Ramos (cell line): Measurements from ENCODE around the gene FNDC3A.

ENCODE experiments used
- in situ Hi-C: fragments of 300-500 bp; cut with MboI; formaldehyde crosslinking; loops from one replicate; pipeline ENCODE4 v1.14.3; 2022; ENCODE audit warnings: low sequenced_read_pairs; ENCODE audit not compliant: unreplicated experiment

The FNDC3A gene, protein sequence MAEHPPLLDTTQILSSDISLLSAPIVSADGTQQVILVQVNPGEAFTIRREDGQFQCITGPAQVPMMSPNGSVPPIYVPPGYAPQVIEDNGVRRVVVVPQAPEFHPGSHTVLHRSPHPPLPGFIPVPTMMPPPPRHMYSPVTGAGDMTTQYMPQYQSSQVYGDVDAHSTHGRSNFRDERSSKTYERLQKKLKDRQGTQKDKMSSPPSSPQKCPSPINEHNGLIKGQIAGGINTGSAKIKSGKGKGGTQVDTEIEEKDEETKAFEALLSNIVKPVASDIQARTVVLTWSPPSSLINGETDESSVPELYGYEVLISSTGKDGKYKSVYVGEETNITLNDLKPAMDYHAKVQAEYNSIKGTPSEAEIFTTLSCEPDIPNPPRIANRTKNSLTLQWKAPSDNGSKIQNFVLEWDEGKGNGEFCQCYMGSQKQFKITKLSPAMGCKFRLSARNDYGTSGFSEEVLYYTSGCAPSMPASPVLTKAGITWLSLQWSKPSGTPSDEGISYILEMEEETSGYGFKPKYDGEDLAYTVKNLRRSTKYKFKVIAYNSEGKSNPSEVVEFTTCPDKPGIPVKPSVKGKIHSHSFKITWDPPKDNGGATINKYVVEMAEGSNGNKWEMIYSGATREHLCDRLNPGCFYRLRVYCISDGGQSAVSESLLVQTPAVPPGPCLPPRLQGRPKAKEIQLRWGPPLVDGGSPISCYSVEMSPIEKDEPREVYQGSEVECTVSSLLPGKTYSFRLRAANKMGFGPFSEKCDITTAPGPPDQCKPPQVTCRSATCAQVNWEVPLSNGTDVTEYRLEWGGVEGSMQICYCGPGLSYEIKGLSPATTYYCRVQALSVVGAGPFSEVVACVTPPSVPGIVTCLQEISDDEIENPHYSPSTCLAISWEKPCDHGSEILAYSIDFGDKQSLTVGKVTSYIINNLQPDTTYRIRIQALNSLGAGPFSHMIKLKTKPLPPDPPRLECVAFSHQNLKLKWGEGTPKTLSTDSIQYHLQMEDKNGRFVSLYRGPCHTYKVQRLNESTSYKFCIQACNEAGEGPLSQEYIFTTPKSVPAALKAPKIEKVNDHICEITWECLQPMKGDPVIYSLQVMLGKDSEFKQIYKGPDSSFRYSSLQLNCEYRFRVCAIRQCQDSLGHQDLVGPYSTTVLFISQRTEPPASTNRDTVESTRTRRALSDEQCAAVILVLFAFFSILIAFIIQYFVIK

DNA sequence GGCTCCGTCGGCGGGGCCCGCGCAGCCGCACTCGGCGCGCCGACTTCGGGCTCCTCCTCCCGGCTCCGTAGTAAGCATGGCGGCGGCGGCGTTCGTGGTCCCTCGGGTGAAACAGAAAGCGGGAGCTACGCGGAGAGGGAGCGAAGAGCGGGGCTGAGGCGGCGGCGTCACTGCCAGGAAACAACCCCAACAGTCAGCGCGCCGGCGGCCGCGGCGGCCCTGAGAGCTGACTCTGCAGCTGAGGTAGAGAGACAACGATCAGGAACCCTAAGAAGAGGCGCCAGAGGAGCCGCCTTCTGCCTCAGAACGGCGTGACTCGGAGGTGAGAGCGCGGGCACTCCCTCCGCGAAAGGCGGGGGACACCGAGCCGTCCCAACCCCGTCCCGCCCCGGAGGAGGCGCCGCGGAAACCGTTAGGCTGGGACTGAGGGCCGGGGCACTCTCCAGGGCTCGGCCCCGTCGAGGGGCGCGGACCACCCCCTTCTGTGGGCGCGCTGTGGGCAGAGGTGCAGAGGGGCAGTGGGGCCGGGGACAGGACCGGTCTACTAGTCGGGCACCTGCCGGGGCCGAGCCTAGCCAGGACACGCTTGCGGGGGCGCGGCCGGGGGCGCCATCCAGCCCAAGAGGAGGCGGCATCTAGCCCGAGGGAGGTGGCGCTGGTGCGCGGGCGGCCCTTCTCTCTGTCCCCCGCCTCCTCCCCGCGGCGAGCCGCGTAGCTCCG lies at the start of gene FNDC3A:
TSS of gene FNDC3A (plus strand) at position 57 of the 720 bp plus-strand sequence. CDS start 30,279 bp downstream, outside the sequence.
- in situ Hi-C loops, result no loop called here

DNA sequence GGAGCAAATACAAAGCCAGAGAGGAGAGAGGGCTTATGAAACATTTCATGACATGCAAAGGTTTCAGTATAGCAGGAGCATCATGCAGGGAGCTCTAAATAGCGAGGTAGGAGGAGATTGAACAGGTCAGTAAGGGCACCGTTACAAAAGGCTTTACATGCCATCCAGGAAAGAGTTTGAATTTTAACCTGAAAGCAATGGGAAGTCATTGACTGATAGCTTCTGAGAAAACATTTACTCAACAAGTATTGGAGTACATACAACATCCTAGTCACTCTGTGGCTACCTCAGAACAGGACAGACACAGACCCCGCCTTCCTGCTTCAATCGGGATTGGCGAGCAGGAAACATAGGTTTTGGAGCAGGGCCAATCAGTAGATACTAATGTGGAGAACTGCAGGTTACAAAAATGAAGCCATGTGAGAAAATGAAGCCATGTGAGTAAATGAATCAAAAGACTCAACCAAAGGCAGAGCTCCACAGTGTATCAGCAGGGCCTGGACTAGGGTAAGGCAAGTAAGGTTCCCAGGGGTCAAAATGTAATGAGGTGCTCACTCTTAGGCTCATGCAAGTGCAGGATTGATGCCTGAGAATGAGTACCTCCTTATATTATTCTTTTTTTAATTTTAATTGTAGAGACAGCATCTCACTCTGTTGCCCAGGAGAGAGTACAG lies 46.8 kb upstream of the FNDC3A start:
- in situ Hi-C loops, result no loop called here

DNA sequence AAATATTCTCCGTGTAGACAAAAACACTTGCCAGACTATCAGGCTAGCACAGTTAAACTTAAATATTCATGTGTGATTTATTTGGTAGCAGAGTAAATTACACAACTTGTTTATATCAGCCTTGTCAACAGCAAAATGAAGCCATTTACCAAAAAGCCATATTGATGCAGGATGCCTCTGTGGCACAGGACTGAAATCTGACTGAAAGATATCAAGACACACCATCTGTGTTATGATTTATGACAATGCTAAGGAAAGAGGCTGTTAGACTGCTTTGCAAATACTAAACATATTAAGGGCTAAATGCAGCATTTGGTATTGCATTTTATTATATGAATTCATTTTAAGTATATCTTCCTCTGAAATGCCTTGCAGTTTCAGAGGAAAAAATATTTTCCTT lies 44.8 kb upstream of the FNDC3A start:
- in situ Hi-C loops, result no loop called here

DNA sequence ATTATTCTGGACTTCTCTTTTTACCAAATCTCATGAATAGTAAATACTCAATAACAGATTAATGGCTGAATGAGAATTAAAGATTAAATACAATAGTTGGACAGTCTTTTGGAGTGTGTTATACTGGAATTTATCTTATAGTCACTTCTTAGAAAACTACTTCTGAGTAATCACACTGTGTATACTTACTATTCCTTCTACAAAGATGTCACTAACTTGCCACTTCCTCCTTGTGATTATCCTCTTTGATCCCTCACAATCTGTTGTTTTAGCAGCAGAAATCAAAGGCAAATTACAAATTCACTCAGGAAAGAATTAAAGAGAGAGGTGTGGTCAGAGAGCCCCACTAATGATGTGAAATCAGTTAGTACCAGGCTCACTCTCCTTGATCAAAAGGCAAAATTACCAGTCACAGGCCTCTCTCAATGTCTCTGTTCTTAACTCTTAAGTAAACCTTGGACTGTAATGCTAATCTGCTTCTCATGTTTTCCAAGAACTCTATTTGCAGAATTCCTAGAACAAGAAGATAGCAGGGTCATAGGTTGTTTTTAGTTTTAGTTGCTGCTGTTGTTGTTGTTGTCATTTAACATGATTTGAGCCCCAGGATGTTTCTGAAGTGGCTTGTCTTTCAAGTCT lies 37.3 kb upstream of the FNDC3A start:
- in situ Hi-C loops, result no loop called here

DNA sequence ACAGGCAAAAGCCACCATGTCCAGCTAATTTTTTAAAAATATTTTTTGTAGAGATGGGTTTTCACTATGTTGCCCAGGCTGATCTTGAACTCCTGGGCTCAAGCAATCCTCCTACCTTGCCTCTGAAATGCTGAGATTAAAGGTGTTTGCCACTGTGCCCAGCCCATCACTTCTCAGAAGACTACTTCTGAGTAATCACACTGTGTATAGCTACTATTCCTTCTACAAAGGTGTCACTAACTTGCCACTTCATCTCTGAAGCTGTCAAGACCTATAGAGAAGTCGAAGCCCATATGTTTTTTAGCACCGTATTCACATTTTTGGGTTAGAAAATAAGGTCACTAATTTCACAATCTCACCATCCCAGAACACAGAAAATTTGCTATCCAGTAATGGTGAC lies 36.0 kb upstream of the FNDC3A start:
- in situ Hi-C loops, result no loop called here

DNA sequence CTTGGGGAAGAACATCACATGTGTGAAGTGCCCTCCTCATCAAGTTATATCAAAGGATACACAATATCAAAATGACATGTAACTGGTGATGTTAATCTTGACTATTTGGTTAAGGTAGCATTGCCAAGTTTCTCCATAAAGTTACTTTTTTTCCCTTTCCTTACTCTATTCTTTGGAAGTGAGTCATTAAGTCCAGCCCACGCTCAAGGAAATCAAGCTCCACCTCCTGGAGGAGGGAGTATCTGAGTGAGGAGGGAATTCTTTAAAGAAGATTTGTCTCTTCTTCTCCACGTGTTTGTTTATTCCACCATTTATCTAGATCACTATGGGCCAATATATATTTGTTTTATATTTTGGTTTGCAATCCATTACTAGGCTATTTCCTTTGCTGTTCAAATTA lies 33.6 kb upstream of the FNDC3A start:
- in situ Hi-C loops, result no loop called here

DNA sequence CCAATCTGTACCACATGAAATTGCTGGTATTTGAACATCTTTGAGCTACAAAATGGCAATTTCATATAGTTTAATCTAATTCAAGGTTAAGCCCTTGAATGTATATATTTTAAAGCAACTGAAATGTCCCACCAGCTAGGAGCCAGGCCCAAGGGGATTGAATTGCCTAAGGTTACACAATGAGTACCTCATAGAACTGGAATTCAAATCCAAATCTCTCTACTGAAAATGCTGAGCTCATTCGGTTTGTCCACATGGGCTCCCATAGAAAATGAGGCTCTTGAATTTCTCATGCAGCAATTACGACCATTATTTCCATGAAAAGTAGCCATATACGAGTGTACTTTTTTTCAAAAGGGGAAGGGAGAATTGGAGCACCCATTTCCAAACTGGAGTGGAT lies 31.5 kb upstream of the FNDC3A start:
- in situ Hi-C loops, result no loop called here

DNA sequence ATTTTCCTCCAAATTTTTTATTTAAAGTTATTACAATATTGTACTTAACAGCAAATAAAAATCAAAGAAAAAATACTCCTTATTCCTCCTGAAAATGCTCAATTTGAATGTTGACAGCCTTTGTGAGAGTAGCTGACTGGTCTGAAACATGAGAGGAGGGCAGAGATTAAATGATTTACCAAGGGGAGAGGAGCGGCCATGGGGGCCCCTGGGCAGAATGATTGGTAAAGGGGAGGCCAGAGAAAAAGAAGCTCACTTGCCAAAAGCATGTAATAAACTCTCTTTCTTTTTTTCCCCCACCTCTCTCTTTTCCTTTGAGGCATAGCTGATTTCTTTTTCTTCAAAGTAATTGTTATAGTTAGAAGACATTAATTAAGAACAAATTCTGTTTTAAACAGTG lies 30.1 kb upstream of the FNDC3A start:
- in situ Hi-C loops, result no loop called here

DNA sequence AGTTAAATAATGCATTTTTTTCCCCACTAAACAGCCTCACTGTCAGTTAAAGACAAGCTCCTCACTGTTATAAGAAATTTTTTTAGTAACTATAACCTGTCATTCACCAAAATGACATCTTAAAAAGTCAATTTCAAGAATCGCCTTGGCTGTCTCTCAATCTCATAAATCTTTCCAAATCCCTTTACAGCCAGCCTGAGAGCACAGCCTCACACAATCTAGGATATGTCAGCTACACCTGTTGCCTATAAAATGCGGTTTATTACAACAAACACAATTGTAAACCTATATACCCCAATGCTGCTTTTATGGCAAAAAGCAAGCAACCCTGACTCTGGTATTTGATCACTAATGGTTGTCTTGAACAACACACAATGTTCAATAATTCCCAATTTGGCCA lies 29.5 kb upstream of the FNDC3A start:
- in situ Hi-C loops, result no loop called here

DNA sequence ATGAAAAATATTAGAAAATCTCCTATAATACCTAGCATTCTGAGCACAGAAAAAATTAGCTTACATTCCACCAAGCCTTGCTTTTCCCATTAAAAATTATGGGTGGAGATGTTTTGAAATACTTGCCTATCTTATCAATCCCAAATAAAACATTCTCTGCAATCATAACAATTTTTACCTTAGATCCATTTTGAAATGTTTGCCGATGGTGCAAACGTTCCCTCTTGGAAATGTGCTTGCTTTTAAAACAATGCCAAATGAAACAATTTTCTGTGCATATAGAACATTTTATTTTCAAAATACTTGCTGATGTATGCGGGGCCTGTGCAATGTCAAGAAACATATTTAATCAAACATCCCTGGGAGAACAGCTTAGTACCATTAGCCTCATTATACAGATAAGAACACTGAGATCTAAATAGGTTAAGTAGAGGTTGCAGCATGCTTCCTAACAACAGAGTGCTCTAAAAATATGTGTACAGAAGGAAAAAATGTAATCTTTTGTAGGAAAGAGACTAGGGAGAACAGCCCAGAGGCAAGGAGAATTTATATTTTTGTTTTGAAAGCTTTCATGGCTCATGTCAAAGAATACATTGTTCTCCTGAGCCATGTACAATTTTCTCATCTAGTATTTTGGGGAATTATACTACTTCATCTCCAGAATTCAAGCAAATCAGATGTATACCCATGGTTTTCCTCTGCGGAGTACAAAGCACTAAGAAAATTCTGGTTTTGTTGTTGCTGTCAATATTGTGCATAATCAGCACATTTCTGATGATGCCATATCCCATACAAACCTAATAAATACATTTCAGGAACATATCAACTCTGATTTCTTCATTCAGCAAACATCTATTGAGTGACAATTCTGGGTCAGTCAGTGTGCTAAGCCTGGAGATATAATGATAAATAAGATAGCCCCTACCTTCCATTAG lies 25.9 kb upstream of the FNDC3A start:
- in situ Hi-C loops, result no loop called here

DNA sequence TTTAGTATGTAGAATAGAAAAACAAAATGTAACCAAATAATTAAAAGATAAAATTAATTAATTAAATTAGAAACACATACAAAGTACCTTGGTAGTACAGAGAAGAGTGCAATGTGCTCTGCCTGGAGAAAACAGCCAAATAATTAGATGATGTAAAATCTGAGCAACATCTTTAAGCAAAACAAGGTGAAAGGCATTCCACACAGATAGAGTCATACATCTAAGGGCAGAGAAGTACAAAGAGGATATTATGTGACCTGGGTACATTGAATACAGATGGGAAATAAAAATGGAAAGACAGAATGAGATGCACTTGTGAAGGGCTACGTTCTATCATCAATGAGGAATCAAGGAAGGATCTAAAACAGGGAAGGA lies 25.2 kb upstream of the FNDC3A start:
- in situ Hi-C loops, result no loop called here

DNA sequence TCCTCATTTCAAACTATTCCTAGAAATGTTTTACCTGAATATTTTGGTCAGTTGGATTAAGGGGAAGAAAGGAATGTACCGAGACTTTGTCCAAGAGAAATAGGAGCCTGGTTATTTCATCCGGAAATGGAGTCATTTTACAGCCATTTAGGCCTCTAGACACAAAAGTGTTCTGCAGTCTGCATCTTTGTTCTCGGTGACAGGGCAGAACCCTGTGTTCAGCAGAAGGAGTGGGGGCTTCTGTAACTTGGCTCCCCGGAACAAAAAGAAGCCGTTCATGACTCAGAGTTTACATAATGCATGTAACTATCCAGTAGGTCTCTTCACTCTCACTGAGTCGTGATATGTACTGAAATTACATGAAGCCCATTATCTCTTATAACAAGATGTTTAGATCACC lies 21.6 kb upstream of the FNDC3A start:
- in situ Hi-C loops, result no loop called here

DNA sequence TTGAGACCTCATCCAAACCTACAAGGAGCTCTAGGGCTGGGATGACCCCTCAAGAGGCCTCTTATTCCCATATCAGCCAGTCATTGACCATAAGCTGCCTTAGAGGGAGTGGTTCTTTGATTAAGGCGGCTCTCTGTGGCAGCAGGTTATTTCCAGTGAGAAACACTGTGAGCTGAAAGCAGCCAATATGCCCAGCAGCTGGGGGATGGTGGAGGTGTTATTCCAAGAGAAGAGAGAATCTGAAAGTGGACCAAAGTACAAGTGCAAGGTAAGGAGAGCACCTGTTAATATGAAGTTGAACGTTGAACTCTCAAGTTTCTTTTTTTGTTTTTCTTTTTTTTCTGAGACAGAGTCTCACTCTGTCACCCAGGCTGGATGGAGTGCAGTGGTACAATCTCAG lies 20.2 kb upstream of the FNDC3A start:
- in situ Hi-C loops, result no loop called here

DNA sequence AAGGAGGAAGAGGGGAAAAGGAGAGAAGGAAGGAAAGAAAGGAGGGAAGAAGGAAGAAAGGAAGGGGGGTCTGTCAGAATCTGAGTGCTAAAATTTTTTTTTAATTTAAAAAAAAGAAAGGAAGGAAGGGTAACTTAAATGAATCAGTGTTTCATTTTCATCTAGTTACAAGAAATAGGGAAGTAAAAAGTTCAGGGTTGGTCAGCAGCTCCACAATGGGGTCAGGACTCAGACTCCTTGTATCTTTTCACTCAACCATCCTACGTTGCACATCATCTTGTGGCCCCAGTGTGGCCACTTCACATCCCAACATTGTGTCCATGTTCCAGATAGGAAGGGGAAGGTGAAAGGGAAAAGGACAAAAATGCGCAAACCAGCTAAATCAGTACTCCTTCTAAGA lies 14.3 kb upstream of the FNDC3A start:
- in situ Hi-C loops, result no loop called here

DNA sequence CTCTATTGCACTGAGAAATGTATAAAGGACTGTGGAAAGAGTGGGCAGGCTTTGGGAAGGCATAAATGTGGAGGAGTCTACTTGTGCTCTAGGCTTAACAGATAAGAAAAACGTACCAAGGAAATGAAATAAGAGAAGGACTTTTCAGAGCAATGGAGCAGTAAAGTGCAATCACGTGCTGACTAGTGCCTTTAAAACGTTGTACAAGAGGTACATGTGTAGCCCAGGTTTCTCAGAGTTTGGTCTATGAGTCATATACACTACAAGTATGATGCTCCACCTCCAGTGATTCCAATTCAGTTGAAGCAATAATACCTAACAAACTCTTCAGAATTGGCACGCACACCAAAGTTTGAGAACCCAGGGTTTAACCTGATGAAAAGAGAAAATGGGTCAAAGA lies 13.4 kb upstream of the FNDC3A start:
- in situ Hi-C loops, result no loop called here

DNA sequence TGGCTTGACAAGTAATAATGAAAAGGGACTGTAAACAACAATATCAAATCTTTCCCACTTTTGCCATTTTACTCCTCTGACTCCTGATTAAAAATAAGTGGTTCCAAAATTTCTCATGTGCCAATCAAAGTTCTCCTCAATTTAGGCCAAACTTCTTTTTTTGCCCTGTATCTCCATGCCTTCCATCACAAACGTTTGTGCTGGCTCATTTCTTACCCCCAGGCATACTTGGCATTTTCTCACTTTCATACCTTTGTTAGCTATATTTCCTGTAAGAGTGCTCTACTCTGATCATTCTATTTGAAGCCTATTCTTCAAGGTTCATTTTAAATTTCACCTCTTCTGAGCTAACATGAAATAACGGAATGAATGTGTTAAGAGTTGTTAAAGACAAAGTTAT lies 10.0 kb upstream of the FNDC3A start:
- in situ Hi-C loops, result no loop called here

DNA sequence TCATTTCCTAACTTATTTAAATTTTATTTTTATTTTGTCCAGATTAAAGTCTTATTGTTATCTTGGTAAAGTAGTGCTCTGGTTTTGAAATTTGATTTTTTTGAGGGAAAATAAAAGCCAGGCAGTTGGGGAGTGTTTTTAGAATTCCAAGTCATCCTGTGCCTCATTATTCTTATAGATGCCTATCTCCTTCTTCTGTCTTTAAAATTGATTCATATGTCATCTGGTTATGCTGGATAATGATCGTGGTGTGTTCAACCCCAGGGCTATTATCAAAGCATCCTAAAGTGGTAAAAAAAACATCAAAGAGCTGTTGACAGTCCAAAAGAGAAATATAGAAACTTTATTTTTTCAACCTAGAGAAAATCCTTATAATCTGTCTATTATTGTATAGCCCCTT lies 6.0 kb upstream of the FNDC3A start:
- in situ Hi-C loops, result no loop called here

DNA sequence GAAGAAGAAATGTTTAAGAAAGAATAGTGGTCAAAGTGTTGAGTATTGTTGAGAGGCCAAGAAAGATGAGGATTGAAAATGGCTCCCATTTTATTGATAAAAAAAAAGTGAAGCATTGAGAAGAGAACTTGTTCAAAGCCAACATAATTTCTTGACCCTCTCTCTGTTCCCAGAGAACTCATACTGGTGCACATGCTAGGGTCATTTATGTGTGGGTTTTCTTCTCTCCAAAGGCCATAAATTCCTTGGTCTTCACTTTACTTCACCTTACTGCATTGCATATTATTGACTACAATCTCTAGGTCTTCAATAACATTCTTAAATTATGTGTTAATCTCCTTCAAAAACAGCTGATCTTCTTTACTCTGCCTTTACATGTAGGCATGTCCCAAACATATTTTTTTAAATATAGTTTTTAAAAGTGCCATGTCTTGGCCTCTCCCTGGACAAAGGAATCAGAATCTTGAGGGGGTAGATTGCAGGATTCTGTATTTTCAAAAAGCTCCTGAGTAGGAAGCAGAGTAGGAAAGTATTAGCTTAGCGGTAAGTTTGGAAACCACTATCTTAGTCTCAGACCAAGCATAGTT lies 1.8 kb upstream of the FNDC3A start:
- in situ Hi-C loops, result no loop called here
